Naive thymus-derived CD8-positive, alpha-beta T cell (primary cell): ENCODE measurements around the gene MAX. TPM values are rescaled to one million over a fixed set of nuclear protein-coding genes. Genes with fewer than 3 reads are reported as not detected.

Experiments
- ATAC-seq, 2 donors: fragments of 150-1000 bp; cut with Tn5 transposase in 1 of 2; sonication (Bioruptor Pico), chemical (Tn5 transposase) in 1 of 2; 1 replicate in 1 of 2; 2 replicates in 1 of 2; pipeline ENCODE4 v1.10.0; 2021; ENCODE audit warnings: mild to moderate bottlenecking in 2 of 2, moderate library complexity in 2 of 2
- POLR2A ChIA-PET: fragments of 350-600 bp; sonication (Branson Sonifier 250); formaldehyde crosslinking; loops from one replicate; lab custom pipeline; 2021; ENCODE audit warnings: antibody characterized with exemption; lab: Charles Lee
- DNase-seq, 10 donors: peaks; one replicate each; pipeline versions ENCODE4 v3.0.0 to v3.0.0-alpha.2; 2020 to 2022
- H3K27ac Mint-ChIP-seq, 10 donors: one replicate each; pipeline ENCODE4 v1.8.0; 2020 to 2022; ENCODE audit warnings: mild to moderate bottlenecking in 10 of 10, mixed read lengths in 10 of 10, moderate library complexity in 4 of 10, inconsistent platforms in 1 of 10
- H3K27me3 Mint-ChIP-seq, 5 donors: one replicate each; pipeline ENCODE4 v1.8.0; 2021 to 2022; ENCODE audit warnings: mixed read lengths in 5 of 5
- H3K36me3 Mint-ChIP-seq, 3 donors: one replicate each; pipeline ENCODE4 v1.8.0; 2020 to 2022; ENCODE audit warnings: mixed read lengths in 3 of 3, mild to moderate bottlenecking in 2 of 3, inconsistent platforms in 1 of 3
- H3K4me1 Mint-ChIP-seq, 4 donors: one replicate each; pipeline ENCODE4 v1.8.0; 2021 to 2022; ENCODE audit warnings: mixed read lengths in 4 of 4
- H3K4me3 Mint-ChIP-seq, 10 donors: one replicate each; pipeline ENCODE4 v1.8.0; 2020 to 2022; ENCODE audit warnings: mild to moderate bottlenecking in 10 of 10, mixed read lengths in 10 of 10, moderate library complexity in 6 of 10, inconsistent platforms in 1 of 10
- H3K9me3 Mint-ChIP-seq, 9 donors: one replicate each; pipeline ENCODE4 v1.8.0; 2020 to 2022; ENCODE audit warnings: mixed read lengths in 9 of 9, mild to moderate bottlenecking in 3 of 9, inconsistent platforms in 1 of 9, moderate library complexity in 1 of 9
- polyA plus RNA-seq, 3 donors: library from polyadenylated mRNA; unstranded; fragments of 300-500 nt; fragmentation: Illumina TruSeq; gene quantifications; one replicate each; pipeline ENCODE4 v1.2.3, GENCODE V29; 2021
- total RNA-seq, 8 experiments: library from RNA in 2 of 8; stranded (reverse) in 2 of 8; gene quantifications; one replicate each; pipeline ENCODE4 v1.2.3 and lab custom pipeline; 2021 to 2026

MAX gene
- total and polyA plus RNA-seq, 5 experiments from 2014 or later, result 121 to 216 (median 140) TPM

DNA sequence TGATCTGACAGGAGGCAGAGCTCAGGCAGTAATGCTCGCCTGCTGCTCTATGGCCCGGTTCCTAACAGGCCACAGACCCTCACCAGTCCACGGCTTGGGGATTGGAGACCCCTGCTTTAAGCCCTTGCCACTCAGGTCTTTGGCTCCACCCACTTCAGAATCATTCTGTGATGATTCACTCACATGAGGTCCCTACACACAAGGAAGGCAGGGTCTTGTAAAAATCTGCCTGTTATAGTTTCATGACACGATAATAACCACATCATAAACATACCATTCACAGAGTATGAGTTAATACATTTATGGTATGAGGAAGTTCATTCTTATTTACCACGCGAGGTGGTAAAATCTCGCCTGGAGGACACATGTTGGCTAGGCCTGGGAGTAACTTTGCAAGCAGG, 29.0 kb upstream of the MAX start:
- Mint-ChIP-seq H3K4me3 (no peak overlapping the region), H3K9me3 (no peaks in the 10 kb centered on the region), H3K36me3 (no peaks in the 10 kb centered on the region), H3K4me1 (peaks cover 6 to 16% (median 9%) of the 10 kb centered on the region in 4 donors), H3K27me3 (peaks cover 0 to 3% (median 0%) of the 10 kb centered on the region in 5 donors), H3K27ac (no peak overlapping the region)
- ATAC-seq (no peak), DNase-seq (no peak)
- POLR2A ChIA-PET, result no interaction called here

GRCh38 chr14:65128096-65128495, 25.8 kb upstream of the MAX start:
- DNase-seq, result no peak
- Mint-ChIP-seq H3K4me3 (no peak overlapping the region), H3K9me3 (no peaks in the 10 kb centered on the region), H3K27ac (no peak overlapping the region), H3K27me3 (peaks cover 2 to 10% (median 7%) of the 10 kb centered on the region in 5 donors), H3K4me1 (peaks cover 0 to 2% (median 0%) of the 10 kb centered on the region in 4 donors), H3K36me3 (no peaks in the 10 kb centered on the region)
- ATAC-seq, result no peak
- POLR2A ChIA-PET, result interaction anchor here (0.7 kb wide), 1 partner anchor 939 kb away, joined by 3 read pairs; no protein-coding TSS in a partner anchor

- DNase-seq (no peak), ATAC-seq (no peak)
- H3K27me3 Mint-ChIP-seq, result peaks cover 0 to 2% (median 0%) of the 10 kb centered on the region in 5 donors
- no peak overlapping the region for H3K4me3 Mint-ChIP-seq
- peaks cover 0 to 1% (median 0%) of the 10 kb centered on the region in 3 donors for H3K36me3 Mint-ChIP-seq
- POLR2A ChIA-PET, result no interaction called here
- no peaks in the 10 kb centered on the region for H3K4me1 Mint-ChIP-seq
- H3K9me3 Mint-ChIP-seq, result no peaks in the 10 kb centered on the region
- peak overlapping the region in 2 of 10 donors; percentile 10 to 32 for H3K27ac Mint-ChIP-seq
These were observed 15.7 kb upstream of the MAX start for GRCh38 chr14:65117769-65118745.

GRCh38 chr14:65115615-65116014, 13.3 kb upstream of the MAX start:
- peaks cover 0 to 2% (median 0%) of the 10 kb centered on the region in 5 donors for H3K27me3 Mint-ChIP-seq
- no peaks in the 10 kb centered on the region for H3K9me3 Mint-ChIP-seq
- H3K4me1 Mint-ChIP-seq, result no peaks in the 10 kb centered on the region
- peak overlapping the region in 1 of 10 donors; percentile 65 for H3K27ac Mint-ChIP-seq
- ATAC-seq, result no peak
- DNase-seq, result no peak
- no peak overlapping the region for H3K4me3 Mint-ChIP-seq
- POLR2A ChIA-PET, result no interaction called here
- no peaks in the 10 kb centered on the region for H3K36me3 Mint-ChIP-seq

DNA sequence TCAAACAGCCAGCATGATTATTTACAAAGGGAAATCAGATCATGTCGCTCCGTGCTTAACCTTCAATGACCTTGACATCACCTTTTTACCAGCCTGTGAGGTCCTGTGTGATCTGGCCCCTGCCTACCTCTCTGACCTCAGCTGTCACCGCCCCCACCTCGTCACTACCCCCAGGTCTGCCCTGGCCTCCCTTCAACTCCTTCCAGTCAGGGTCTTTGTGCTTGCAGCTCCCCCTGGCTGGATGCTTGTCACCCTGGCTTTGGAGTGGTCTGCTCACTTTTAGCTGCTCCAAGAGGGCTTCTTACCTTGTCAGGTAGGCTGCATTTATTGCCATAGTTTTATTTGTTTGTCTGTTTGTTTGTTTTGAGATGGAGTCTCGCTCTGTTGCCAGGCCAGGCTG, 8.2 kb upstream of the MAX start:
- ATAC-seq, result no peak
- no peaks in the 10 kb centered on the region for H3K27me3 Mint-ChIP-seq
- POLR2A ChIA-PET, result no interaction called here
- H3K27ac Mint-ChIP-seq, result peak overlapping the region in 1 of 10 donors; percentile 22
- no peaks in the 10 kb centered on the region for H3K9me3 Mint-ChIP-seq
- no peak overlapping the region for H3K4me3 Mint-ChIP-seq
- H3K4me1 Mint-ChIP-seq, result no peaks in the 10 kb centered on the region
- H3K36me3 Mint-ChIP-seq, result no peaks in the 10 kb centered on the region
- DNase-seq, result no peak

GRCh38 chr14:65109357-65109756, 7.0 kb upstream of the MAX start:
- H3K27me3 Mint-ChIP-seq, result no peaks in the 10 kb centered on the region
- no peak overlapping the region for H3K4me3 Mint-ChIP-seq
- no peak overlapping the region for H3K27ac Mint-ChIP-seq
- POLR2A ChIA-PET, result no interaction called here
- DNase-seq (no peak), ATAC-seq (no peak)
- no peaks in the 10 kb centered on the region for H3K9me3 Mint-ChIP-seq
- no peaks in the 10 kb centered on the region for H3K36me3 Mint-ChIP-seq
- H3K4me1 Mint-ChIP-seq, result no peaks in the 10 kb centered on the region

- POLR2A ChIA-PET, result no interaction called here
These were observed 4.9 kb upstream of the MAX start for GRCh38 chr14:65107200-65107599.

GRCh38 chr14:65106736-65107135, 4.4 kb upstream of the MAX start:
- H3K27me3 Mint-ChIP-seq, result peaks cover 0 to 1% (median 0%) of the 10 kb centered on the region in 5 donors
- H3K9me3 Mint-ChIP-seq, result no peaks in the 10 kb centered on the region
- DNase-seq, result no peak
- no peaks in the 10 kb centered on the region for H3K36me3 Mint-ChIP-seq
- POLR2A ChIA-PET, result no interaction called here
- no peak for ATAC-seq
- peak overlapping the region in 1 of 10 donors; percentile 12 for H3K27ac Mint-ChIP-seq
- no peak overlapping the region for H3K4me3 Mint-ChIP-seq
- peaks cover 0 to 8% (median 4%) of the 10 kb centered on the region in 4 donors for H3K4me1 Mint-ChIP-seq

More at GRCh38 chr14:65107200-65107599, 4.9 kb upstream of the MAX start:
- Mint-ChIP-seq H3K27me3 (peaks cover 0 to 1% (median 0%) of the 10 kb centered on the region in 5 donors), H3K36me3 (no peaks in the 10 kb centered on the region), H3K4me1 (peaks cover 0 to 8% (median 4%) of the 10 kb centered on the region in 4 donors), H3K9me3 (no peaks in the 10 kb centered on the region), H3K27ac (no peak overlapping the region), H3K4me3 (no peak overlapping the region)
- ATAC-seq (no peak), DNase-seq (no peak)

DNA sequence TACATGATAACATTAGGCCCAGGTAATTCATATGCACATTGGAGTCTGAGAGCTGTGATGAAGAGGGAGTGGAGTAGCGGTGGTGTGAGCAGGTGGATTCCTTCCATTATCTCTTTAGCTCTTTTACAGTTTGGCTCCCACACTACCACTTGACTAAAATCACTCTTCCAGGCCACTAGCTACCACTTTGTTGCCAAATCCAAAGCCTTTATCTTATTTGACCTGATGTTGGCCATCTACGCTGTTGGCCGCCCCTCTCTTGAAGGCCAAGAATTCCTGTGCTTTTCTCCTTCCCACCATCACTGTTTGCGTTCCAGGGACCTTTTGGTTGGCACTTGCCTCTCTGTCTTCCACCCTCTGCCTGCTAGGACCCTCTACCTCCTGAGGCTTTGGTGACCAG, 4.0 kb upstream of the MAX start:
- no peak overlapping the region for H3K4me3 Mint-ChIP-seq
- peak overlapping the region in 1 of 10 donors; percentile 12 for H3K27ac Mint-ChIP-seq
- H3K36me3 Mint-ChIP-seq, result no peaks in the 10 kb centered on the region
- DNase-seq, result no peak
- H3K4me1 Mint-ChIP-seq, result peaks cover 1 to 8% (median 4%) of the 10 kb centered on the region in 4 donors
- no peak for ATAC-seq
- POLR2A ChIA-PET, result no interaction called here
- peaks cover 0 to 1% (median 0%) of the 10 kb centered on the region in 5 donors for H3K27me3 Mint-ChIP-seq
- H3K9me3 Mint-ChIP-seq, result no peaks in the 10 kb centered on the region

DNA sequence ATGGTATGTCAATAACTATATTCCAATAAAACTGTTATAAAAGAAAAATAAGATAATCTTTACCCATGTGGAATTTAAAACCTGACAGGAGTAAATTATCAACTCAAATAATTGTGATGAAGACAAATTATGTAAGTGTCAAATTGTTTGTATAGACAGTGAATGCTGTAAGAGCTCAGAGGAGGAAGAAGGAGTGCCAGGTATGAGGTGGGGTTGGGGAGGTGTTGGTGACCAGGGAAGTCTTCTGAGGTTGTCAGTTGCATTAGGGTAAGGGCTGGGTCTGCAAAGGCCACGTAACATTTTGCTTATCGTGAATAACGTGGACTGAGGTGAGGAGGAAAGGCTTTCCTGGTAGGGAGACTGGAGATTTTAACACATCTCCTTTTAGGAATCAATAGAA, 2.5 kb upstream of the MAX start:
- ATAC-seq (no peak), DNase-seq (no peak)
- Mint-ChIP-seq H3K36me3 (peaks cover 0 to 6% (median 2%) of the 10 kb centered on the region in 3 donors), H3K9me3 (no peaks in the 10 kb centered on the region), H3K4me1 (peaks cover 10 to 20% (median 16%) of the 10 kb centered on the region in 4 donors), H3K27me3 (peaks cover 0 to 1% (median 0%) of the 10 kb centered on the region in 5 donors), H3K27ac (peak overlapping the region in 1 of 10 donors; percentile 73), H3K4me3 (no peak overlapping the region)
- POLR2A ChIA-PET, result no interaction called here

- H3K4me3 Mint-ChIP-seq, result peak overlapping the region; percentile 77 to 99 (median 96)
- peak overlapping the region; percentile 74 to 97 (median 95) for H3K27ac Mint-ChIP-seq
- peaks cover 0 to 1% (median 0%) of the 10 kb centered on the region in 5 donors for H3K27me3 Mint-ChIP-seq
- DNase-seq (no peak), ATAC-seq (no peak)
- no peaks in the 10 kb centered on the region for H3K9me3 Mint-ChIP-seq
- peaks cover 13 to 33% (median 28%) of the 10 kb centered on the region in 4 donors for H3K4me1 Mint-ChIP-seq
- POLR2A ChIA-PET, result interaction anchor here (0.8 to 1.4 kb wide), 4 partner anchors 9 to 116 kb away, joined by 3 to 10 read pairs (median 4); partner anchors contain the start of gene FNTB
- peaks cover 0 to 12% (median 2%) of the 10 kb centered on the region in 3 donors for H3K36me3 Mint-ChIP-seq
These were observed 938 bp upstream of the MAX start for GRCh38 chr14:65103150-65103760.

DNA sequence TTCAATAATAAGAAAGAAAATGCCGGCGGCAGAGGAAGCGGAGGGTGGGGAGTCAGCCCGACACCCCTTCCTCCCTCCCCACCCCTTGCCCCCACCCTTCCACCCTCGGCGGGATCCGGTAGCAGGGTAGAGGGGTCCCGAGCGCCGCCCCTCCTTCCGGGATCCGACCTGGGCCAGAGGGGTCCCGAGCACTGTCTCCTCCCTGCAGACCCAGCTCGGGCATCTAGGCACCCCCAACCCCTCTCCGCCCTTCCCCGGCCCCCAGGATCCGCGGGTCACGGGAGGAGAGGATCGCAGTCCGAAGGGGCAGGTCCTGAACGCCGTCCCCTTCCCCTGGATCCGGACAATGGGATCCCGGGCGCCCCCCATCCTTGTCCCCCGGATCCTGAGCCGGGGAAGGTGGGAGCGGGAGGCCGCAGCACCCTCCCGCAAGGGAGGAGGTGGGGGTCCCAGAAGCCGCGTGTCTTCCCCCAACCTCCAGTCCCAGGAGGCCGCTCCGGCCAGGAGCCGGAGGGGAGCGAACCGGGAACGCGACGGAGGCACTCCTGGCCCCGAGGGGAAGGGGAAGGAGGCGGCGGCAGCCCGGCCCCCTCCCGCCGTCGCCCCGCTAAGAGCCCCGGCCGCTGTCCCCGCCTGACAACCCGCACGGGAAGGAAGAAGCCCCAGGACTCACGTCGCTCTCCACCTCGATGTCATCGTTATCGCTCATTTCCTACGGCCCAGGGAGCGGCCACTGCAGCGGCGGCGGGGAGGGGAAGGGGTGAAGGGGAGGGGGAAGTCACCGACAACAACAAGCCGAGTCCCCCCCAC, 481 bp downstream of the MAX start:
- no peaks in the 10 kb centered on the region for H3K9me3 Mint-ChIP-seq
- peak overlapping the region; percentile 77 to 99 (median 96) for H3K4me3 Mint-ChIP-seq
- DNase-seq (peak in 9 of 10 donors; percentile 36 to 80 (median 57)), ATAC-seq (peak; percentile 6 to 66)
- peaks cover 0 to 24% (median 5%) of the 10 kb centered on the region in 3 donors for H3K36me3 Mint-ChIP-seq
- POLR2A ChIA-PET, result interaction anchor here (0.7 to 1.1 kb wide), 6 partner anchors 13 to 1558 kb away, joined by 3 to 4 read pairs (median 3); no protein-coding TSS in a partner anchor
- peak overlapping the region; percentile 95 to 100 (median 97) for H3K27ac Mint-ChIP-seq
- peaks cover 15 to 47% (median 39%) of the 10 kb centered on the region in 4 donors for H3K4me1 Mint-ChIP-seq
- H3K27me3 Mint-ChIP-seq, result peaks cover 0 to 1% (median 0%) of the 10 kb centered on the region in 5 donors
